HG02840 (cell line): ENCODE results near the gene ZNF154.
A peak's percentile ranks its signal among the peaks of the same experiment; 100 is the strongest.
"Not testable (repeated sequence)": the region's sequence is repeated elsewhere in the genome, so short reads cannot be mapped to it uniquely, and the experiment has no call there.

Experiments
- ATAC-seq: cut with Tn5 transposase; IDR thresholded peaks from one replicate; pipeline ENCODE4 v1.9.1; 2021; ENCODE audit warnings: mild to moderate bottlenecking, moderate library complexity, moderate number of reproducible peaks; ENCODE audit not compliant: unreplicated experiment, low FRiP score

ZNF154 gene

DNA sequence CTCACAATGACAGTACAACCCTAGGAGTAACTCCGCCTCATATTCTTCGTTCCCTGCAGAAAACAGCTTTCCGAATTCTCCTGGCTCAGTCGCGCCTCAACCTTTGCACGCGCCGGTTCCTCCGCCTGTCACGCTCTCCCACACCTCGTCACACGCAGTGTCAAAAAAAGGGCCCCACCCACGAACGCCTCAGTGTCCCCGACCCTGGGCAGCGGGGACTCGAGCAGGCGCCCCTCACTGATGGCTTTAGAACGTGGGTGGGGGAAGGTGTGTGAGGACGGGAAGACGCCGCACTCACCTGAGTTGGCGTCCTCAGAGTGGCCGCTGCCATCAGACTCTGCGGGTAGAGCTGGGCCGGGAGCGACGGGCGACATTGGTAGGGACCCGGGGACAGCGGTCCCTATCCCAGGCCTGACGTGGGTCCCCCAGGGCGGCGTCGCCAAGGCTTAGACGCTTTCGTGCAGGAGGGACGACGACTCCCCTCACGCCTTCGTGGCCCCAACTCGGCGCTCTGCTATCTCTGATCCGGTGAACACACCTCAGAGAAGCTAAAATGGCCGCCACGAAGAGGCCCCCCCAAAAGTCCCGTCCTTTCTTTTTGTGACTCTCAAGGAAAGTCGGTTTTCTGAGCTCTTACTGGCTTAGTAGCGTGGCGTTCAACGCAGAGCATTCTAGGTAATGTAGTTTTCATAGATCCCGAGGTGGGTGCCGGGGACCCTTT is at the start of gene ZNF154:
ZNF154 (minus strand) TSS at position 564 of the 721 bp plus-strand sequence; CDS start at position 331, 233 bp downstream.
- no peak for ATAC-seq

- no peak for ATAC-seq
Measured at GRCh38 chr19:57757941-57758340, 48.9 kb upstream of the ZNF154 start.

GRCh38 chr19:57755031-57755430 is 46.0 kb upstream of the ZNF154 start:
- ATAC-seq: no peak

GRCh38 chr19:57754091-57754673 is 45.2 kb upstream of the ZNF154 start:
- ATAC-seq: no peak

DNA sequence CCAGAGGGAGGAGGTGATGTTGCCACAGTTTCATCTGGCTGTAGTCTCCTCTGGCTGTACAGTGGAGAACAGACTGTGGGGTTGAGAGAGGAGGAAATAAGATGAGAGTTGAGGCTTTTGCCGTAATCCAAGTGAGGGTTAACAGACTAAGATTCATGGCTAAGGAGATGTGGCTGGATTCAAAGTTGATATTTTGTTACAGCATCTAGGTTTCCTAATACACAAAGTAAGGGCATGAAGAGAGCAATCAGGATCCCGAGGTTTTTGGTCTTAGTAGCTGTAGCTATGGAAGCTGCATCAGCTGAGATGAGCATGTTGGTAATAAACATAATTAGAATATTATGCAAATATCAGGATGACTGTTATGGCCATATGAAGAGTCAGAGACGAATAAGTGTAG is 39.0 kb upstream of the ZNF154 start:
- ATAC-seq: no peak

GRCh38 chr19:57747472-57747807 is 38.4 kb upstream of the ZNF154 start:
- ATAC-seq: no peak

DNA sequence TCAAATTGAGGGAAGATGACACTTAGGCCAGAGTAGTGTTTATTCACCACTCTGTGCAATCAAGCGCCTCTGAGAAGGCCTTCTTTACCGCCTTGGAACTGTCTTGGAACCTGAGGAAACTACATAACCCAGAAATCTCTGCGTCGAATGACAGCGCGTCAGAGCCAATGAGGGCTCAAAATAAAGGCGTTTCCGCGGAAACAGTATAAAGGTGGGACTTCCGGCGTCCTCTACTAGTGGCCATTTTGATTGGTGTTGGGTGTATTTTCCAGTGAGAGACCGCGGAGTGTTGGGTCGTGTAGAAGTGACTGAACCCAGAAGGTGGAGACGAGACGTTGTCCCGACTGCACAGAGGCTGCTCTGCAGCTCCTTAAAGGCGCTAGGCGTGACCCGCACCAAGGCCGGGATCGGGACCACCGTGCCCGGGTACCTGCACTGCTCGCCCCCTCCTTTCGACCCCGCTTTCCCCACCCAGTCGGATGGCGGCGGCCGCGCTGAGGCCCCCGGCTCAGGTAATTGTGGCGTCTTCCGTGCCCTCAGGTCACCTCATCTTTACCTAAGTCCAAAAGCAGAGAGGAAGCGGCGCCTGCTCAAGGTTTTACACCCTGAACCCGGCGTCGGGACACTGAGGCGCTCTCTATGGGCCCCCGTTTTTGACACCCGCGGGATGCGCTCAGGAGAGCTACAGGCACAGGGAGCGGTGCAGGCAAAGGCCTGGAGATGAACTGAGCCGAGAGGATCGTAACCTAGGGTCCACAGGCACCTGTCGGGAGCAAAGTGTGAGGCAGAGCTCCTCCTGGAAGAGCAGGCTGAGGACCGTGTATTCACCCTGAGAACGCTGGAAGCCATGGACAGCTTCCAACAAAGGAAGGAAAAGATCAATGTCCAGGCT is 37.8 kb upstream of the ZNF154 start, which contains the start of gene ZNF776:
ZNF776 (plus strand) TSS at position 236 of the 892 bp plus-strand sequence; CDS start at position 480, 244 bp downstream.
- ATAC-seq: peak; percentile 97

GRCh38 chr19:57738770-57739169 is 29.8 kb upstream of the ZNF154 start:
- not testable (repeated sequence) for ATAC-seq

- not testable (repeated sequence) for ATAC-seq
Measured at GRCh38 chr19:57738320-57738719, 29.3 kb upstream of the ZNF154 start.

GRCh38 chr19:57720878-57721277 is 11.9 kb upstream of the ZNF154 start:
- ATAC-seq: no peak

DNA sequence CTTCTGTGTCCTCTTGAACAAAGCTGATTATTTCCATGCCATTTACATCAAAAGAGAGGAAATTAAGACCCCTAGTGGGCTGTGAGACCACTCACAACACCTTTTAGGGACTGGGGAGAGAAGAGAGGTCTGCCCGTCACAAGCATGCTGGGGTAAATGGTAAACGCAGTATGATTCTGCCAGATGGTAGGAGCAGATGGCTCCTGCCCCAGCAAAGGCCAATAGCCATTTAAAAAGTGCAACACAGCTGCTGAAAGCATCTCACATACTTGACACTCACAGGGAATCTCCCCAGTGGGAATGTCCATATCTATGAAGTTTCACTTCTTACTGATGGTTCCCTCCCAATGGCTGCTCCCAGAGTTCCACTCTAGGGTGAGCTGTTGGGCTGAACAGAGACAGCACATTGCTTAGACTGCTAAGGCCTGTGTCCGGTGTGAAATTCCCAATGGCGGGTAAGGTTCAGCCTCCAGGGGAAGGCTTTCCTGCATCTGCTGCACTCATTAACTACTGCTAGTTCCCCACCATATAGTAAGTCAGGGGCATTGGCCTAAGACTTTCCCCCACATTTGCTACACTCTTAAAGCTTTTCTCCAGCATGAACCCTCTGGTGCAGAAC is 11.0 kb upstream of the ZNF154 start:
- ATAC-seq: no peak

DNA sequence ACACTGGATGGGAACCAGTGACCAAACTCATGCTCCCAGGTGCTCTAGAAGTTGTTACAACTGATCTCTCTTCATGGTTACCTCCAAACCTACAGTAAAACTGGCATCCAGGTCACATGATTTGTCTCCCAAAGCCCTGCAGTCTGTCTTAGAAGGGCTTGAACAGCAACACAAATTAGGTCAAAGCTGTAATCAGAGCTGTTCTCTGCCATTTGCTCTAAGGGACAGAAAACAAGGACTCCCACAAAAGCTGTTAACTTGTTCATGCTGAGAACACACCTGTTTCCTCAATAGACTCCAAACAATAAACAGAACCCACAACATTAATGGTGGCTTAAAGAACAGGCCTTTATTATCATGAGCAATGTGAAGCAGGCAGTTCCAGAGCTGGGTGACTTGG is 10.4 kb upstream of the ZNF154 start:
- ATAC-seq: no peak

DNA sequence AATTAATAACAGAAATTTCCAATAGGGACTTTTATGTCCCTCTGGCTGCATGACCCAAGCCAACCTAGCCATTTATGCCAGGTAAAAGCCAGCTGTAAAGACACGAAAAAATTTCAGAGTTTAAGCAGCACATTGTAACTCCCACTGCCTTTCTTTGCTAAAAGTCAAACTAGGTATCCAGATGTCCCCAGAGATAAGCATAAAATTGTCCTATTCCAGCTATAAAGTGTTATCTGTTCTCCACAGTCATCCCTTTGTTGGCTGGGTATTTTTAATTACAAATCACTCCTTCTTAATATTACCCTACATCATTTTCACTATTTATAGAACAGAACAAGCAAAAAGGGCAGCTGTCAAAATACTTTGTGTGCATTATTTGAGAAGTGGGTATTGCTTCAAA is 3.2 kb upstream of the ZNF154 start:
- ATAC-seq: no peak

DNA sequence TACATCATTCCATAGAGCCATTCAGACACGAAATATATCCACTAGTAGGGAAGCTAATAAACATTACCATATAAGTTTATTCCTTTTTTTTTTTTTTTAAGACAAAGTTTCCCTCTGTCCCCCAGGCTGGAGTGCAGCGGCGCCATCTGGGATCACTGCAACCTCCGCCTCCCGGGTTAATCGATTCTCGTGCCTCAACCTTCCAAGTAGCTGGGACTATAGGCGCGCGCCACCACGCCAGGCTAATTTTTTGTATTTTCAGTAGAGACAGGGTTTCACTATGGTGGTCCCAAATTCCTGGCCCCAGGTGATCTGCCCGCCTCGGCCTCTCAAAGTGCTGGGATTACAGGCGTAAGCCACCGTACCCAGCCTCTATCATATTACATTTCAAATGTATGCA is 612 bp upstream of the ZNF154 start:
- ATAC-seq: no peak

GRCh38 chr19:57706346-57706745 is 2.7 kb downstream of the ZNF154 start:
- ATAC-seq: no peak

GRCh38 chr19:57701625-57702024 is 7.4 kb downstream of the ZNF154 start:
- ATAC-seq: no peak

- no peak for ATAC-seq
Measured at GRCh38 chr19:57689750-57690149, 19.3 kb downstream of the ZNF154 start.

DNA sequence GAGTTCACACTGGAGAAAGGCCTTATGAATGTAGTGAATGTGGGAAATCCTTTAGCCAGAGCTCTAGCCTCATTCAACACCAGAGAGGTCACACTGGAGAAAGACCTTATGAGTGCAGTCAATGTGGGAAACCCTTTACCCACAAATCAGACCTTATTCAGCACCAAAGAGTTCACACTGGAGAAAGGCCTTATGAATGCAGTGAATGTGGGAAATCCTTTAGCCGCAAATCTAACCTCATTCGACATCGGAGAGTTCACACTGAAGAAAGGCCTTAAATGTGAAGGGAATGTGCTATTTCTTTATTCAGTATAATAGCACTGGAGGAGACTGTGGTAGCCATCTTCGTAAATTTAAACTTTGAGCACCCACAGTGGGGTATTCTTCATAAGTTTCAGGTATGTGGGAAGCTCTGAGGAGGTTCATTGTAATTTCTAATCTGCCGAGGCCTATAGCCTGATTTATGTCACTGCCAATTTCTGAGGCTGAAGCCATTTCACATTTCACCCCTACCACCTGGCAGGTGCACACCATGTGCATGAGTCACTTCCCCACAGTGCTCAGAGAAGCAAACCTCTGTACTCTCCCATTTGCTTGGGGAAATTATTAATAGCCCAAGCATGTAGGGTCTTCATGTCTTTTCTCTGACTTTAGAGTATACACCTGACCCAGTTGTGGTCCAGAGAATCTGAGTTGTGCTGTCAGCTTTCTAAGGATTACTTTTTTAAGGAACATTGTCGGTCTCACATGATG is 20.8 kb downstream of the ZNF154 start:
- ATAC-seq: no peak

- ATAC-seq: no peak
Measured at GRCh38 chr19:57687363-57688010, 21.5 kb downstream of the ZNF154 start.

DNA sequence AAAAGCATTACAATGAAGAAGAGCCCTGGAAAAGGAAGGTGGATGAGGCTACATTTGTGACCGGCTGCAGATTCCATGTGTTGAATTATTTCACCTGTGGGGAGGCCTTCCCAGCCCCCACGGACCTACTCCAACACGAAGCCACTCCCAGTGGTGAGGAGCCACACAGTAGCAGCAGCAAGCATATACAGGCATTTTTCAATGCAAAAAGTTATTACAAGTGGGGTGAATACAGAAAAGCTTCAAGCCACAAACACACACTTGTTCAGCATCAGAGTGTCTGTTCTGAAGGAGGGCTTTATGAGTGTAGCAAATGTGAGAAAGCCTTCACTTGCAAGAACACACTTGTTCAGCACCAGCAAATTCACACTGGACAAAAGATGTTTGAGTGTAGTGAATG is 22.3 kb downstream of the ZNF154 start:
- ATAC-seq: no peak
